SK-N-SH (cell line): ENCODE measurements around the gene SIRT3.

ENCODE experiments used
- CHD2 ChIP-seq: fragments of 150-350 bp; IDR thresholded peaks from 2 replicates; pipeline ENCODE4 v1.6.1; 2018; ENCODE audit warnings: low read length; ENCODE audit not compliant: partially characterized antibody
- CTCF ChIP-seq: fragments of 200-600 bp; sonication (generic); IDR thresholded peaks from 2 replicates; pipeline ENCODE4 v1.6.1; 2017; ENCODE audit warnings: antibody characterized with exemption, mild to moderate bottlenecking, moderate library complexity
- EP300 ChIP-seq, 2 experiments: IDR thresholded peaks; 2 replicates each; pipeline versions ENCODE4 v1.4.0 to v1.6.1; 2012; ENCODE audit warnings: borderline replicate concordance in 1 of 2, low read depth in 1 of 2, low read length in 1 of 2
- GATA2 ChIP-seq: sonication (generic); formaldehyde crosslinking; IDR thresholded peaks from 2 replicates; pipeline ENCODE4 v1.5.0; 2020; ENCODE audit warnings: mild to moderate bottlenecking, missing genetic modification reagents
- POLR2AphosphoS5 ChIP-seq: IDR thresholded peaks from 2 replicates; pipeline ENCODE4 v1.6.1; 2012; ENCODE audit warnings: low read depth, low read length
- RCOR1 ChIP-seq: fragments of 150-350 bp; IDR thresholded peaks from 2 replicates; pipeline ENCODE4 v1.6.1; 2017; ENCODE audit warnings: antibody characterized with exemption, low read length
- REST ChIP-seq: IDR thresholded peaks from 2 replicates; pipeline ENCODE4 v1.6.1; 2012; ENCODE audit warnings: mild to moderate bottlenecking, low read depth, low read length, moderate library complexity
- RFX5 ChIP-seq: IDR thresholded peaks from 2 replicates; pipeline ENCODE4 v1.6.1; 2012; ENCODE audit warnings: mild to moderate bottlenecking, improper control_type of control experiment, low read length
- USF1 ChIP-seq: IDR thresholded peaks from 2 replicates; pipeline ENCODE4 v1.4.0; 2012; ENCODE audit warnings: low read depth, borderline replicate concordance
- YY1 ChIP-seq: IDR thresholded peaks from 2 replicates; pipeline ENCODE4 v1.4.0; 2012; ENCODE audit warnings: low read depth, mild to moderate bottlenecking

GRCh38 chr11:276219-276618 is 40.1 kb upstream of the SIRT3 start:
- TF ChIP-seq EP300 (IDR thresholded peaks at IDR 0.05; ENCODE audit: borderline replicate concordance in 1 of 2, low read depth in 1 of 2, low read length in 1 of 2) (no peak), CTCF (no peak), USF1 (no peak), POLR2AphosphoS5 (no peak), RCOR1 (no peak), YY1 (no peak), REST (no peak), RFX5 (no peak), CHD2 (no peak), GATA2 (CRISPR knock-in tag) (no peak)
